GM20000 (cell line): ENCODE data around the gene UBLCP1.

Experiments
- DNase-seq: peaks from one replicate; pipeline ENCODE4 v3.0.0; 2012; ENCODE audit warnings: low spot score
- TF ChIP-seq, protein P1 (sequence below): IDR thresholded peaks from 2 replicates; pipeline ENCODE4 v1.5.1; 2012; ENCODE audit warnings: mild to moderate bottlenecking, control low read depth; ENCODE audit errors: extremely low read depth, missing control alignments

The UBLCP1 gene

GRCh38 chr5:159317849-159318248 is 54.8 kb downstream of the UBLCP1 start:
- TF ChIP-seq, protein P1, sequence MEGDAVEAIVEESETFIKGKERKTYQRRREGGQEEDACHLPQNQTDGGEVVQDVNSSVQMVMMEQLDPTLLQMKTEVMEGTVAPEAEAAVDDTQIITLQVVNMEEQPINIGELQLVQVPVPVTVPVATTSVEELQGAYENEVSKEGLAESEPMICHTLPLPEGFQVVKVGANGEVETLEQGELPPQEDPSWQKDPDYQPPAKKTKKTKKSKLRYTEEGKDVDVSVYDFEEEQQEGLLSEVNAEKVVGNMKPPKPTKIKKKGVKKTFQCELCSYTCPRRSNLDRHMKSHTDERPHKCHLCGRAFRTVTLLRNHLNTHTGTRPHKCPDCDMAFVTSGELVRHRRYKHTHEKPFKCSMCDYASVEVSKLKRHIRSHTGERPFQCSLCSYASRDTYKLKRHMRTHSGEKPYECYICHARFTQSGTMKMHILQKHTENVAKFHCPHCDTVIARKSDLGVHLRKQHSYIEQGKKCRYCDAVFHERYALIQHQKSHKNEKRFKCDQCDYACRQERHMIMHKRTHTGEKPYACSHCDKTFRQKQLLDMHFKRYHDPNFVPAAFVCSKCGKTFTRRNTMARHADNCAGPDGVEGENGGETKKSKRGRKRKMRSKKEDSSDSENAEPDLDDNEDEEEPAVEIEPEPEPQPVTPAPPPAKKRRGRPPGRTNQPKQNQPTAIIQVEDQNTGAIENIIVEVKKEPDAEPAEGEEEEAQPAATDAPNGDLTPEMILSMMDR, result no peak
- no peak for DNase-seq

GRCh38 chr5:159318448-159318847 is 55.4 kb downstream of the UBLCP1 start:
- DNase-seq, result no peak
- TF ChIP-seq, protein P1, result no peak

DNA sequence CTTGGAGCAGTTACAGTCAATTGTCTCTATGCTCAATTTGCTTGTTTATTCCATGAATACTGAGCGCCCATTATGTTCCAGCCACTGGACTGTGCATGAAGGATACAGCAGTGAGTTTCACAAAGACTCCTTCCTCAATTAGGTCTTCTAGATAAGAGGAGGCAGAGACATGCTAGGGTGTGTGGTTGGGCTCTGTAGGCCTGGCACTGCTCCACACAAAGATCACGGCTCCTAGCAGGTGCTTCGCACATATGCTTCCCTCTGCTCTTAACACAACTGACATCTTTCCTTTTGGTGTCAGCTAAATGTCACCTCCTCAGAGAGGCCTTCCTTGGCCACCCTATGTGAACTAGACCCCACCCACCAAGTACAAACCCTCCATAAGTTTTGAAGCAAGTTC is 56.3 kb downstream of the UBLCP1 start:
- TF ChIP-seq, protein P1, result no peak
- no peak for DNase-seq

DNA sequence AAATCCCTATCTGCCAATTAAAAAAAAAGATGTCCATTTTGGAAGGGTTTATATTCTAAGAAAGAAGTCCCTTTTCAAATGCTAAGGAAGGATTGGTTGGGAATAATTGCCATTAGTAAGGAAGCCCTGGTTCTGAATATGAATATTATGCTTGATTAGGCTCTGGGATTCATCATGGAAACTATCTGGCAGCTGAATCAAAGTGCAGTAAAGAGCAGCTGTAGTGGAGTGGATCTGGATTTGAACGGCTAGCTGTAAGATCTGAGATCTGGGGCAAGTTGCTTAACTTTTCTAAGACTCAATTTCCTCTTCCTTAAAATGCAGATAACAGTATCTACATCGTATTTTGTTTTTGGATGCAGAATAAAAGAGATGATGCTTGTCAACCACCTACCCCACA is 56.7 kb downstream of the UBLCP1 start:
- no peak for DNase-seq
- TF ChIP-seq, protein P1, result no peak

- DNase-seq, result no peak
- TF ChIP-seq, protein P1, result no peak
Measured at GRCh38 chr5:159322180-159322579, 59.1 kb downstream of the UBLCP1 start.

DNA sequence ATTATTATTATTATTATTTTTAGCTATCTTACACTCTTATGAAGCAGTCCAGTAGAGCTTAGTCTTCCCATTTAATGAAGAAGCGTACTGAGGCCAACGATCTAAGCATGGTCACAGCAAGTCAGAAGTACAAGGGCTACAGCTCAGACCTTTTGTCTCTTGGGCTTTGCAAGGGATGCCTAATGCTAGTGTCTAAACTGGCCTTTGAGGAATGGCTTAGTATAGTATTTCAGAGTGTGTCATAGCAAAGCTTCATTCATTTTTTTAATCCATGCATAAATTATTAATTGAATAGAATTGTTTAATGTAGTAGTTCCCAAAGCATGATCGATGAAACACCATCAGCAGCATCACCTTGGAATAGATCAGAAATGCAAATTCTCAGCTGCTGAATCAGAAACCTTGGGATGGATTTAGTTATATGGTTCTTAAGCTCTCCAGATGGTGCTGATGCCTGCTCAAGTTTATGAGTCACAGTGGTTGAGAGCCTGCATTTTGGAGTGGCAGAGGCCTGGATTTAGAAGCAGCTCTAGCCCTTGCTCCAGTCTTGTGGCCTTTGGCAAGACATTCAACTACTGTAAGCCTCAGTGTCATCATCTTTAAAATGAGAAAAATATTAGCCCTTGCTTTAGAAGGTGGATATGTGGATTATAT is 61.1 kb downstream of the UBLCP1 start:
- TF ChIP-seq, protein P1, result no peak
- DNase-seq, result no peak

- TF ChIP-seq, protein P1, result no peak
- DNase-seq, result no peak
Measured at GRCh38 chr5:159324986-159325385, 61.9 kb downstream of the UBLCP1 start.
